Measurements from ENCODE around the gene PDILT.

GRCh38 chr16:20344611-20345010 is 59.9 kb downstream of the PDILT start:
- no peak for TF ChIP-seq CTCF (IDR thresholded peaks at IDR 0.05; ENCODE audit: control extremely low read depth in 1 of 3, insufficient read depth in 1 of 3, low read depth in 1 of 3, low read length in 3 of 3)
- no peak for TF ChIP-seq TAF1 (IDR thresholded peaks at IDR 0.05; ENCODE audit: low read depth, low read length)
- TF ChIP-seq SAP30 (IDR thresholded peaks at IDR 0.05; ENCODE audit: insufficient read depth, insufficient replicate concordance, low read length): no peak
- no peak for TF ChIP-seq RXRA (IDR thresholded peaks at IDR 0.05; ENCODE audit: insufficient read depth, low read depth, low read length)
- TF ChIP-seq SUZ12 (IDR thresholded peaks at IDR 0.05; ENCODE audit: low read length): no peak

Measured in H1 (cell line).